Panc1 (cell line): ENCODE measurements around the gene GRK1. TPM values are rescaled to one million over a fixed set of nuclear protein-coding genes. Genes with fewer than 3 reads are reported as not detected.

ENCODE experiments used
- ATAC-seq: fragments of 200-7000 bp; cut with Tn5 transposase; 2 replicates; pipeline ENCODE4 v1.9.1; 2020; ENCODE audit warnings: mild to moderate bottlenecking, moderate library complexity
- BruUV-seq: library from RNA; stranded (reverse); fragments of 400-500 nt; replicated peaks from 2 replicates; lab custom pipeline; 2021; lab: Mats Ljungman, UMichigan
- CTCF ChIA-PET: fragments of 300-600 bp; sonication (Branson Sonifier 250); formaldehyde crosslinking; loops from one replicate; lab custom pipeline; 2022; ENCODE audit warnings: antibody characterized with exemption; lab: Charles Lee
- POLR2A ChIA-PET: fragments of 300-600 bp; sonication (Branson Sonifier 250); formaldehyde crosslinking; loops from one replicate; lab custom pipeline; 2022; ENCODE audit warnings: antibody characterized with exemption; lab: Charles Lee
- DNase-seq: peaks from one replicate; pipeline ENCODE4 v3.0.0-alpha.2; 2010; ENCODE audit warnings: low read depth, low spot score
- H3K27ac ChIP-seq: 2 replicates; pipeline ENCODE4 v1.5.1; 2011; ENCODE audit warnings: mild to moderate bottlenecking, low read length, inconsistent platforms
- H3K27me3 ChIP-seq: fragments of 200-500 bp; sonication (Bioruptor generic); 2 replicates; pipeline ENCODE4 v1.6.0; 2014; ENCODE audit warnings: low read length, inconsistent platforms; ENCODE audit not compliant: control insufficient read depth, insufficient read depth
- H3K36me3 ChIP-seq: fragments of 200-500 bp; sonication (Bioruptor generic); 2 replicates; pipeline ENCODE4 v1.5.1; 2014; ENCODE audit warnings: inconsistent platforms, mild to moderate bottlenecking, low read length, moderate library complexity; ENCODE audit not compliant: control insufficient read depth, insufficient read depth
- H3K4me1 ChIP-seq: 2 replicates; pipeline ENCODE4 v1.5.1; 2011; ENCODE audit warnings: inconsistent platforms, mild to moderate bottlenecking, low read length, moderate library complexity; ENCODE audit not compliant: control insufficient read depth, insufficient read depth
- H3K4me3 ChIP-seq, 2 experiments: 2 replicates each; pipeline ENCODE4 v1.5.1; 2011 to 2012; ENCODE audit warnings: low read depth in 2 of 2, low read length in 2 of 2, mild to moderate bottlenecking in 2 of 2, inconsistent platforms in 1 of 2, moderate library complexity in 1 of 2
- H3K9me3 ChIP-seq: fragments of 200-500 bp; sonication (Bioruptor generic); 2 replicates; pipeline ENCODE4 v1.5.1; 2014; ENCODE audit warnings: low read depth, mild to moderate bottlenecking, inconsistent platforms, low read length, moderate library complexity; ENCODE audit not compliant: control insufficient read depth, insufficient read depth
- POLR2AphosphoS5 ChIP-seq: IDR thresholded peaks from 2 replicates; pipeline ENCODE4 v1.6.1; 2012; ENCODE audit warnings: mild to moderate bottlenecking, low read depth, low read length, moderate library complexity
- SIN3A ChIP-seq: IDR thresholded peaks from 2 replicates; pipeline ENCODE4 v1.6.1; 2012; ENCODE audit warnings: low read depth, mild to moderate bottlenecking, low read length, moderate library complexity, borderline replicate concordance; ENCODE audit not compliant: insufficient read depth
- TCF7L2 ChIP-seq: IDR thresholded peaks from 2 replicates; pipeline ENCODE4 v1.6.1; 2011; ENCODE audit warnings: mild to moderate bottlenecking, low read depth, low read length, inconsistent platforms
- in situ Hi-C: cut with HindIII; loops from 2 replicates; pipeline ENCODE4 v1.10.0; 2016; ENCODE audit warnings: low sequenced_read_pairs, low pct_unique_long_range_greater_than_20kb
- intact Hi-C: fragments of 100-400 bp; cut with micrococcal nuclease; formaldehyde crosslinking; loops from one replicate; pipeline ENCODE4 v1.10.0; 2022; ENCODE audit not compliant: unreplicated experiment
- total RNA-seq: library from RNA; stranded (reverse); gene quantifications from one replicate; pipeline ENCODE4 v1.2.1, GENCODE V29; 2021; ENCODE audit not compliant: unreplicated experiment
- TF ChIP-seq, protein P1 (sequence below): fragments of 450-650 bp; IDR thresholded peaks from 2 replicates; pipeline ENCODE4 v1.5.1; 2017; ENCODE audit warnings: mild to moderate bottlenecking
- TF ChIP-seq, protein P2 (sequence below), 2 experiments: IDR thresholded peaks; 2 replicates each; pipeline ENCODE4 v1.6.1; 2011 to 2012; ENCODE audit warnings: low read depth in 2 of 2, control low read depth in 1 of 2, low read length in 1 of 2, mild to moderate bottlenecking in 1 of 2, moderate library complexity in 1 of 2; ENCODE audit not compliant: insufficient read depth in 1 of 2

Gene GRK1
- total RNA-seq, 1 experiment from 2014 or later = 1.8 TPM

DNA sequence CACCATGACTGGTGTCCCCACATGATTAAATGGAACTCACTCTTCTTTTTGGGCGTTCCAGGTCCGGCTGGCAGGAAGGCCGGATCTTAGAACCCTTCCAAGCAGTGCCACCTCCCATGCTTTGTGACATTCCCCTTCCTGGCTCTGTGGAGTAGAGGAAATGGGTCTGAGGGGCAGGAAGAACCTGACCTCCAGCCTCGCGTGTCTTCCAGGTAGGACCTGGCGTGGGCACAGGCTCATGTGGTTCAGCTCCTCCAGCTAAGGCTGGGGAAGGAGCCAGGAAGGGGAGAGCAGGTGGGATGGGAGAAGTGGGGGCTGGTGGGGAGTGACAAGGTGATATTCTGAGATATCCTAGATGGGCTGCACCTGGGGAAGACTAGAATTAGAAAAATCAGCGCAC is 94.1 kb downstream of the GRK1 start:
- TF ChIP-seq, protein P1, sequence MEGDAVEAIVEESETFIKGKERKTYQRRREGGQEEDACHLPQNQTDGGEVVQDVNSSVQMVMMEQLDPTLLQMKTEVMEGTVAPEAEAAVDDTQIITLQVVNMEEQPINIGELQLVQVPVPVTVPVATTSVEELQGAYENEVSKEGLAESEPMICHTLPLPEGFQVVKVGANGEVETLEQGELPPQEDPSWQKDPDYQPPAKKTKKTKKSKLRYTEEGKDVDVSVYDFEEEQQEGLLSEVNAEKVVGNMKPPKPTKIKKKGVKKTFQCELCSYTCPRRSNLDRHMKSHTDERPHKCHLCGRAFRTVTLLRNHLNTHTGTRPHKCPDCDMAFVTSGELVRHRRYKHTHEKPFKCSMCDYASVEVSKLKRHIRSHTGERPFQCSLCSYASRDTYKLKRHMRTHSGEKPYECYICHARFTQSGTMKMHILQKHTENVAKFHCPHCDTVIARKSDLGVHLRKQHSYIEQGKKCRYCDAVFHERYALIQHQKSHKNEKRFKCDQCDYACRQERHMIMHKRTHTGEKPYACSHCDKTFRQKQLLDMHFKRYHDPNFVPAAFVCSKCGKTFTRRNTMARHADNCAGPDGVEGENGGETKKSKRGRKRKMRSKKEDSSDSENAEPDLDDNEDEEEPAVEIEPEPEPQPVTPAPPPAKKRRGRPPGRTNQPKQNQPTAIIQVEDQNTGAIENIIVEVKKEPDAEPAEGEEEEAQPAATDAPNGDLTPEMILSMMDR = no peak
- TF ChIP-seq, protein P2, sequence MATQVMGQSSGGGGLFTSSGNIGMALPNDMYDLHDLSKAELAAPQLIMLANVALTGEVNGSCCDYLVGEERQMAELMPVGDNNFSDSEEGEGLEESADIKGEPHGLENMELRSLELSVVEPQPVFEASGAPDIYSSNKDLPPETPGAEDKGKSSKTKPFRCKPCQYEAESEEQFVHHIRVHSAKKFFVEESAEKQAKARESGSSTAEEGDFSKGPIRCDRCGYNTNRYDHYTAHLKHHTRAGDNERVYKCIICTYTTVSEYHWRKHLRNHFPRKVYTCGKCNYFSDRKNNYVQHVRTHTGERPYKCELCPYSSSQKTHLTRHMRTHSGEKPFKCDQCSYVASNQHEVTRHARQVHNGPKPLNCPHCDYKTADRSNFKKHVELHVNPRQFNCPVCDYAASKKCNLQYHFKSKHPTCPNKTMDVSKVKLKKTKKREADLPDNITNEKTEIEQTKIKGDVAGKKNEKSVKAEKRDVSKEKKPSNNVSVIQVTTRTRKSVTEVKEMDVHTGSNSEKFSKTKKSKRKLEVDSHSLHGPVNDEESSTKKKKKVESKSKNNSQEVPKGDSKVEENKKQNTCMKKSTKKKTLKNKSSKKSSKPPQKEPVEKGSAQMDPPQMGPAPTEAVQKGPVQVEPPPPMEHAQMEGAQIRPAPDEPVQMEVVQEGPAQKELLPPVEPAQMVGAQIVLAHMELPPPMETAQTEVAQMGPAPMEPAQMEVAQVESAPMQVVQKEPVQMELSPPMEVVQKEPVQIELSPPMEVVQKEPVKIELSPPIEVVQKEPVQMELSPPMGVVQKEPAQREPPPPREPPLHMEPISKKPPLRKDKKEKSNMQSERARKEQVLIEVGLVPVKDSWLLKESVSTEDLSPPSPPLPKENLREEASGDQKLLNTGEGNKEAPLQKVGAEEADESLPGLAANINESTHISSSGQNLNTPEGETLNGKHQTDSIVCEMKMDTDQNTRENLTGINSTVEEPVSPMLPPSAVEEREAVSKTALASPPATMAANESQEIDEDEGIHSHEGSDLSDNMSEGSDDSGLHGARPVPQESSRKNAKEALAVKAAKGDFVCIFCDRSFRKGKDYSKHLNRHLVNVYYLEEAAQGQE (IDR thresholded peaks at IDR 0.05; ENCODE audit: insufficient read depth in 1 of 2, low read depth in 2 of 2, low read length in 1 of 2) = no peak
- TF ChIP-seq POLR2AphosphoS5 (no peak), TCF7L2 (no peak), SIN3A (no peak)
- DNase-seq (no peak), ATAC-seq (no peak)
- BruUV-seq = no TSS peak
- Histone ChIP-seq H3K27ac (no peak overlapping the region), H3K9me3 (no peaks in the 10 kb centered on the region), H3K27me3 (no peaks in the 10 kb centered on the region), H3K4me1 (no peaks in the 10 kb centered on the region), H3K4me3 (no peak overlapping the region), H3K36me3 (no peaks in the 10 kb centered on the region)
- intact Hi-C loops (no loop called here), in situ Hi-C loops (no loop called here)
- ChIA-PET POLR2A (no interaction called here), CTCF (no interaction called here)

DNA sequence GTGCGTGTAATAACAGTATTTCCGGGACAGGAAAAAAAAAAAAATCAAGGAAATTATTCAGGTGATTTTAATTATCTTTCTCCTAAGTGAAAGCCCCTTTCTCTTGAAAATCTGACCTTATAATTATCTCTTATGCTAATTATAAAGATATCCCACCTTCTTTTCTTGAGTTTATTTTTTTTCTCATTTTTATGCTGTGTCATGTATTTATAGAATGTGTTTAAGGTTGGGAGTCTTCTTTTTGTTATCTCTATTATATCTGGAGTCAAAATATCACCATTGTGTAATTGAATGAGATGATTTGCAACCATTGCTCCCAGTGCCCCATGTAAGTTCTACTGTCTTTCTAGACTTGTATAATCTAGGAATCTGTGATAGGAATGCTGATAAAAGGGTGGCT is 95.1 kb downstream of the GRK1 start:
- ATAC-seq = no peak
- H3K4me3 ChIP-seq = no peak overlapping the region
- in situ Hi-C loops = no loop called here
- no peak overlapping the region for H3K27ac ChIP-seq
- TF ChIP-seq TCF7L2 = no peak
- no peak for TF ChIP-seq SIN3A
- TF ChIP-seq, protein P1 = no peak
- TF ChIP-seq POLR2AphosphoS5 = no peak
- TF ChIP-seq, protein P2 (IDR thresholded peaks at IDR 0.05; ENCODE audit: insufficient read depth in 1 of 2, low read depth in 2 of 2, low read length in 1 of 2) = no peak
- no peak for DNase-seq
- no peaks in the 10 kb centered on the region for H3K27me3 ChIP-seq
- H3K4me1 ChIP-seq = no peaks in the 10 kb centered on the region
- intact Hi-C loops = no loop called here
- no TSS peak for BruUV-seq
- H3K9me3 ChIP-seq = no peaks in the 10 kb centered on the region
- POLR2A ChIA-PET = no interaction called here
- no peaks in the 10 kb centered on the region for H3K36me3 ChIP-seq
- CTCF ChIA-PET = no interaction called here
